D341Med (cell line): ENCODE data around the gene CIB4.
"Not testable (repeated sequence)": the region's sequence is repeated elsewhere in the genome, so short reads cannot be mapped to it uniquely, and the experiment has no call there.

Experiments
- DNase-seq: peaks from one replicate; pipeline ENCODE4 v3.0.0; 2012; ENCODE audit warnings: low spot score

CIB4 gene

DNA sequence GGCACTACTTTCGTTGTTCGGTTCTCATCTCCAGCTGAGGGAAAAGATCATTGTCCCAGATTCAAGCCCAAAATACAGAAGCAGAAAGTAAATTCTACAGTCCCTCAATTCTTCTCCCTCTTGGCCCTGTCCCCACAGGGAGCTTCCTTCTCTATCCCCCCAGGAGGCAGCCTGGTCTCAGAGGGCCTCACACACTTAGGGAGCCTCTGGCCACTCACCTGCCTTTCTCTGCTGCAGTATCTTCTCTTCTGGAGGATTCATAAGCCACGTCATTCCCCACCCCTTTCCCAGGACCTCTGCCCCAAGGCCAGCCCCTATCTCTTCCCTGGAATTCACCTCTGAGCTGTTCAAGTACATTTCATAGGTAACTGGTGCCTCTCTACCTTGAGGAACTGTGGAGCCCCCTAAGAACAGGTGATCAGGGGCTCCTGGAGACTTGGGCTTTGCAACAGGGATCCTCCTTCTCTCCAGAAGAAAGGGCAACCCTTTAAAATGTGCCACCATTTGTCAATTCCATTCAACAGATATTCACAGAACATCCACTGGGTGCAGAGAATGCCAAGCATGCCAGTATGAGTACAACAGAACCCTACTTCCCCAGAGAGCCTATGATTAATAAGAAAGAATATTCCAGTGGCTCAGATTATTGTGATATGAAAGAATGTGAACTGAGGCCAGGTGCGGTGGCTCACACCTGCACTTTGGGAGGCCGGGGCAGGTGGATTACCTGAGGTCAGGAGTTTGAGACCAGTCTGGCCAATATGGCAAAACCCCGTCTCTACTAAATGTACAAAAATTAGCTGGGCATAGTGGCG lies 72.9 kb downstream of the CIB4 start:
- no peak for DNase-seq

DNA sequence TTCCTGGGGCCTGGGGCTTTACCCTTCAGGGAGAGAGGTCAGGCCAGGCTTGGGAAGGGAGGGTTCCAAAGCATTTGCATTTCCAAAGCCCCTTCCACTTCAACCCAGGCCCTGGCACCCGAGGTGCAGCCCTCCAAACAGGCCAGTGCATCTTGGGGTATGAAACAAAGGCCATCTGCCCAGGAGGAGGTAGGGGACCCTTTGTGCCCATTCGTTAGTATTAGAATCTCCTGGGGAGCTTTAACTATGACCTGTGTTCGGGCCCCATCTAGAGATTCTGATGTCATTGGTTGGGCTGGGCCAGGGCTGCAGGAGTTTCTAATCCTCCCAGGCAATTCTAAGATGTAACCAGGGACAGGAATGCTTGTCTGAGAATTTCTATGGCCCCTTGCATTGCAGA lies 73.6 kb downstream of the CIB4 start:
- no peak for DNase-seq

DNA sequence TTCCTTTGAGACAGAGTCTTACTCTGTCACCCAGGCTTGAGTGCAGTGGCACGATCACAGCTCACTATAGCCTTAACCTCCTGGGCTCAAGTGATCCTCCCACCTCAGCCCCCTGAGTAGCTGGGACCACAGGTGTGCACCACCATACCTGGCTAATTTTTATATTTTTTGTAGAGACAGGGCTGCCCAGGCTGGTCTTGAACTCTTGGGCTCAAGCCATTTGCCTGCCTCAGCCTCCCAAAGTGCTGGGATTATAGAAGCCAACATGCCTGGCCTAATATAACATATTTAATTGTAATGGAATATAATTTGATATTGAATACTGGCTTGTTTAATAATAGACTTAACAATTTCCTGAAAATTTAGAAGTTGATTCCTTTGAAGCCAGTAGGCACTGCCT lies 74.4 kb downstream of the CIB4 start:
- DNase-seq, result not testable (repeated sequence)

DNA sequence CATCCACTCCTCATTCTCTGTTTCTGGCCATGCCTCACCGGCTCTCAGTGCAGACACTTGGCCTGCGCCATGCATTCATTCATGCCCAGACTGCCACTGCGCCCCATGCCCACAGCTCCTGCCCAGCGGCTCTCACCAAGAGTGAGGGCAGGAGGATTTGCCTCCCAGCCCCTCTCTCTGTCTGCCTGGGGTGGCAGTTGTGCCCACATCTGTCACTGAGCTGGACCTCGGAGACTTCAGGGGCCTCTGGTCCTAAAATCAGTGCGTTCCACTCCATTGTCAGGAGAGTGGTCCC lies 75.1 kb downstream of the CIB4 start:
- DNase-seq, result no peak

DNA sequence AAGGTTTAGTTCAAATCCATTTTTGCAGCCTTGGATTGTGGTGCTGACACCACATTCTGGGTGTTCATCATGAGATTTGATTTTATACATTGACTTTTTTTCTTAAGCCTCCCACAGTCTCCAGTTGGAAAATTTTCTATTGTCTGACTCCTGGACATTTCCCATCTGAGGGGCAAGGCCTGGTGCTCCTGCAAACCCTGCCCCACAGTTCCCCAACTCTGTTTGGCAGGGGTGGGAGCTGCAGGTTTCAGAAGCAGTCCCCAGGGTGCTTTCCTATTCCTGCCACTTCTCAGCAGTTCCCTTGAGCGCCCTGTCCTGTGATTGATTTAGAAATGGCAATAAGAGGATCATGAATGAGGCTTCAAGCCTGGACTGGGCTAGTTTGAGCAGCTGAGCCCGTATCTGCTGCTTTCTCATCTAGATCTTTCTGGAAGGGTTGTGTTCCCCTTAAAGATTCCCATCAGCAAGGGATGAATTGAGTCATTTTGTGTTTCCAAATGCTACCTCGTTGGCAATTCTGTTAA lies 77.0 kb downstream of the CIB4 start:
- no peak for DNase-seq

DNA sequence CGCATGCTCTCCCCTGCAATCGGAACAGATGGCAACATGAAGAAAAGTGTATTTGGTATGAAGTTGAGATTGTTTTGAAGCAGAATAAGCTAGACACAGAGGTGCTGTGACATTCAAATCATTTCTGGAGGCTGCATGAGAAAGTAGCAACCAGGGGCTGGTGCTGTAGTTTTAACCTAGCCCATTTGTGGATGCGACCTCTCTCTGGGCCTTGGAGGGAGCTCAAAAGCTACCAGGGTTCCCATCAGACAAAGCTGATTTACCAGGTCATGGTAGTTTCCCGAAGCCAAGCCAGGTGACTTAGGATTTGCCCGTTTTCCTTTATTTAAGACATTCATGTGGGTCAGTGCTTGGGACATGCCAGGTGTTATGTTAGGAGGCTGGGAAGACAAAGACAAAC lies 77.5 kb downstream of the CIB4 start:
- no peak for DNase-seq

DNA sequence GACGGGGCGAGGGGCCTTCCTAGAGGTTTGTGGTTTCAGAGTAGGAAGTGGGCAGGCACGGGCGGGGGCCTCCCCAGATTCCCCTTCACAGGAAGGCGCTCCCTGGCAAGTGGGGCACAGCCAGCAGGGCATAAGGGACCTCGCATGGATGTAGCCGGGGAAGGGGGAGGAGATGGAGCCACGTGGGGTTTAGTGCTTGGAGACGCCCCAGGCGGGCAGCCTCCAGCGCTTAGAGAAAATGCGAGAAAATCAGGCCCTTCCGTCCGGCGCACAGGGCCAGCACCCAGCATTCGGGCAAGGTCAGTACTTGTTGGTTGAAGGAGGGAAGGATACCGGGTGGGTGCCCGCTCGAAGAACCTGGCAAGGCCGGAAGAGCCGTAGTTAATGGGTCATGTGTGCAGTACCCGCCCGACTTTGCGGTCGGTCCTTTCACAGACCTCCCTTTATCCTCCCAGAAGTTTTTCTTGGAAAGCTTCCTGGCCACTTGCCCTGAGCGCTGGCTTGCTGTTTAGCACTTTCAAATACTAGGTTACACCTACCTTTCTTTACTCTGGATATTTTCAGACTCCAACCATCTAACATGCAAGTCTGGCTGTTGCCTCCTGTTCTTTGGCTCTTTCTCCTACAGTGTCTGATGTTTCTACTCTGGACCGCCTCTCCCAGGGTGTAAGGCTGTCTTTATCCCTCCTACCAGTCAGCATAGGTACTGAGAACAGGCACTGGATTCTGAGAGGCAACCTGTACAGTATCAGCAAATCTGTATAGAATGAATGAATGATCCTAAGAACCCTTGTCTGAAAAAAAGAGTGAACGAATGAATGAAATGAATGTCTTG lies 78.1 kb downstream of the CIB4 start:
- DNase-seq, result no peak

DNA sequence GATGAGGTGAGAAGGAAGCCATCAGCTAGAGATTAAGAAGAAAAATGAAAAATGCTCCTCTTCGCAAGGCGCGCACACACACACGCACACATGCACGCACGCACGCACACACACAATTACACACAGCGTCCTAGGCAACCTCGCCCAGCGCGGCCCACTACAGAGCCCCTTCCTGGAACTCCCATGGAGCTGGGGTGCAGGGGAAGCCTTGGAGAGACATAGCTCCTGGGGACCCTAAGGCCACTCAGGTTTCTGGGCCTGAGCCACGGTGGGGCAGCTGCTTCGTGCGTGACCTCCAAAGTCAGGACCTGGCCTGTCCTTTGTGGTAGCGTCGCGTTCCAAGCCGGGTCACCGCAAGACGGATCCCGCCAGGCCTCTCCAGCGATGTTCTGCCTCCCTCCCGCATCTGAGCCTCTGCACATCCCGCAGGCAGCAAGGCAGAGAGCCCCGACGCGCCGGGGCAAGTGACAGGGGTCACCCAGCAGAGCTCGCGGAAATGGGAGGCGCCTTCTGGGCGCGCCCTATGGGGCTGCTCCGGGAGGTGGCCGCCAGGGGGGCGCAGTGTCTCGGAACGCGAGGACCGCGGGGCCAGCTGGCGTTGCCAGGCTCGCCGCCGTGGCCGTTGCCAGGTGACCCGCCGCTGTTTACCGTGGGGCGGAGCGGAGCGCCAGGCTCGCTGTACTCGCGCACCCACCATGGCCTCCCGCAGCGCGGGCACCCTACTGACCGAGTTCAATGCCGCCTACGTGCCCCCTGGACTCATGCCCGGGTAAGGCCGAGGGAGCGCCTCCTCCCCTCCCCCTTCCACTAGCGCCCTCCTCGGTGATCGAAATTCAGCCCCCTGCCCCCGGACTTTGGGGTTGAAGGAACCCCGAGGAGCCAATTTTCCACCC lies 79.0 kb downstream of the CIB4 start:
- peak; percentile 81 for DNase-seq

DNA sequence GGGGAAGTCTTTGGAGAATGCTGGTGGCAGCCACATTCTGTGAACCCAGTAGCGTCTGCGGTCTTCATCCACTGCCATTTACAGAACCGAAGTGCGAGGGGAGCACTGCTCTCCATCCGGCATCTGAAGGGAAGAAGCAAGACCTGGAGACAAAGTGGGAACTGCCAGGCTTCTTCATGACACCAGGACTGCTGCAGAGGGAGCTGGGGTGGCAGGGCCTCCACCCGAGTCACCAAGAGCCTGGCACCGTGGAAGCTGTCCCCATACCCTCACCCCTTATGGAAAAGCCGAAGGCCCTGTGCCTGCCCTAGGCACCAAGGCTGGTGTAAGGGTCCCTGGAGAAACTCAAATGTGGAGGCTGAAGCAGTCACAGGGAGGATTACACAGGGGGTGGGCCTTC lies 79.8 kb downstream of the CIB4 start:
- DNase-seq, result no peak

DNA sequence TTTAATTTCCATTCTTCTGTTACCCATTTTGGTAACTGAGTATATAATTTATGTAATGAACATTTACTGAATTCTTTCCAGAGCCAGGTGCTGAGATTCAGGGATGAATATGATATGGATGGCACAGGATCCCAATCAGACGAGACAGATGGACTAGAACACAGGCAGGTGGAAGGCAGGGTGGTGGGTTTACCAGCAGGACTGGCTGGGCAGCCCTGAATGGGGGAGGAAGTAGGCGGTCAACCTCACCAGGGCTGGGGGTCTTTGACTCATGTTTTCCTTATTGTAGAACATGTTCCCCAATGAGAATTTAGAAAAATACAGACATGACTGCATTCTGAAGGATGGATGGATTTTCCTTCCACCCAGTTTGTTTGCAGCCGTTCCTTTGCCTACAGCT lies 80.3 kb downstream of the CIB4 start:
- no peak for DNase-seq

DNA sequence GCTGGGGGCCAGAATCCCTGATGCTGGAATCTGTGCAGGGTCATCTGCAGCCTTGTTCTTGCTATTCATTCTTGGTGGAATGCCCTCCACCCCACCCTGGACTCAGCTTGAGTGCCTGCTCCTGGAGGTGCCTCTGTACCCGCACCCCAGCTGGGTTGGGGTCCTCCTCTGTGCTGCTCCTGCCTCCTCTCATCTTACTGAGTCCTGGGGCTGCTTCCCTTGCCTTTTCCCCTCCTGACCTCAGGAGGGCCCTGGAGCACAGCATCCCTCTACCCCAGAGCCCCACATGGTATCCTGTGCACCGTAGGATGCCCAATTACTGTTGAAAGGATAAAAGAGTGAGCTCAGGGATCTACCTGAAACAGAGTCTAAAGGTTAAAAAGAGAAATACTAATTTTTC lies 81.6 kb downstream of the CIB4 start:
- no peak for DNase-seq

DNA sequence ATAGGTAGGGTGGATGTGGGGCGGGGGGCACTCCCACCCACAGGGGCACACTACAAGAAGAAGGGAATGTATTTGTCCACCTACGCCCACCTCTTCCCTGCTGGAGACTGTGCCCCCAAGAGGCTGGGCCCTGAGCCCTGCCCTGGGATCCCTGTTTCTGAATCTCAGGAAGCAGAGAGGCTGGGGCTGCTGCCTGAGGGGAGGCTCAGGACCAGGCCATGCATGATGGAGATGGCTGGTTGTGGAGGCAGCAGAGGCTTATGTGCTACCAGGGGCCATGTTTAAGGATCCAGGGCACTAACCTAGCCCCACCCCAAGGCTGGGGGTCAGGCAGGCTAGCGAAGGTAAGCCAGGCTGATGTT lies 82.1 kb downstream of the CIB4 start:
- no peak for DNase-seq

DNA sequence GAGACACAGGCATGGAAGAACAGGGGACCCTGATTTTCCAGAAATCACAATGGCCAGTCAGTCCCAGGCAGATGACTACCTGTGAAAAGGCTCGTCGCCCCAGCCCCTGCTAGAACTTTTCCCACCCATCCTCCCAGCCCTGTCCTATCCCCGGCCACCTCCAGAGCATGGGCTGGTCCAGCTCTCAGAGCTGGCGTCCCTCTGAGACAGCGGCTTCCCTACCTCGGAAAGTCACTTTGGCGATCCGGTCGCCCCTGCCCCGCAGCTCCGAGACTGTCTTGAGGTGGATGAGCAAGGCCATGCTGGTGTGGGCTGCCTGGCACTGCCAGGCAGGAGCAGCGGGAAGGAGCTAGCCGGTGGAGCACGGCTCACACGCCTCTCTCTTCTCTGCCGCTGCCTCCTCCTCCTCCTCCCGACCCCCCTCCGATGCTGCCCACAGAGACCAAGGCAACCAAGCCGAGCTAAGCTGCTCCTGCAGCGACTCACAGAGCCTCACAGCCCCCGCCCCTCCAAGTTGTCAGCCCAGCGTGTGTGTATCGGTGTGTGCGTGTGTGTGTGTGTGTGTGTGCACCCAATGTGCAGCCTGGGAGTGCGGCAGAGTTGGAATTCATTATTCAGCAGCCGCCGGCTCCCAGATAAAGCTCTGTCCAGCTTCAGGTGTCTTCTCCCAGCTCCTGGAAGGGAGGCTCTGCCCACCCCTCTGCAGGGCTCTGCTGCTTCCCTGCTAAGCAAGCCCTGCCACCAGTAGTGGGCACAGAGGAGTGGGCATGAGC lies 82.7 kb downstream of the CIB4 start:
- DNase-seq, result peak; percentile 50

DNA sequence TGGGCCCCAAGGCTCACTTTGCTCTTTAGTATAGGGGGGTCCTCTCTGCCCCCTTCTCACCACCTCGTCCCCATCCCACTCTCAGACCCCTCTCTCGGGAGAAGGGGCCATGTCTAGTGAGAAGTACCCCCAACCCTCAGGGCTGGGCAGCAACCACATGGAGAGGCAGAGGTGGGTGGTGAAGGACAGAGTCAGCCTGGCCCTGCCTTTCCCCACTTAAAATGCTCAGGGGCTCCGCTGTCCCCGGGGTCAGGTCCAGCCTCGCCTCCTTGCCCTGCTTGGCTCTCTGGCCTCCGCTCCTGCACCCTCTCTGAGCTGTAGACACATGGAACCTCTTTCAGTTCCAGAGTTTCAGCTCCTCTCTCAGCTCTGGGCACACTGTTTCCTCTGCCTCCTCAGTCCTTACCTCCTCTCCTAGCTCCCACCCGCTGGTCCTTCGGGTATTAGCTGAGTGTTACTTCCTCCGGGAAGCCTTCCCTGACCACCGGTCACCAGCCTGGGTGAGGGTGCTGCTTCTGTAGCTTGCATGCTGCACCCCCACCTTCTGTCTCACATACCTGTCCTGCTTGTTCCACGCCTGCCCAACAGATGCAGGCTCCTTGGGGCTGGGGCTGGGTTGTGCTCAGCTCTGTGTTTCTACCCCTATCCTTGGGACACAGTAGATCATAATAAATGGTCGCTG lies 83.8 kb downstream of the CIB4 start:
- no peak for DNase-seq

DNA sequence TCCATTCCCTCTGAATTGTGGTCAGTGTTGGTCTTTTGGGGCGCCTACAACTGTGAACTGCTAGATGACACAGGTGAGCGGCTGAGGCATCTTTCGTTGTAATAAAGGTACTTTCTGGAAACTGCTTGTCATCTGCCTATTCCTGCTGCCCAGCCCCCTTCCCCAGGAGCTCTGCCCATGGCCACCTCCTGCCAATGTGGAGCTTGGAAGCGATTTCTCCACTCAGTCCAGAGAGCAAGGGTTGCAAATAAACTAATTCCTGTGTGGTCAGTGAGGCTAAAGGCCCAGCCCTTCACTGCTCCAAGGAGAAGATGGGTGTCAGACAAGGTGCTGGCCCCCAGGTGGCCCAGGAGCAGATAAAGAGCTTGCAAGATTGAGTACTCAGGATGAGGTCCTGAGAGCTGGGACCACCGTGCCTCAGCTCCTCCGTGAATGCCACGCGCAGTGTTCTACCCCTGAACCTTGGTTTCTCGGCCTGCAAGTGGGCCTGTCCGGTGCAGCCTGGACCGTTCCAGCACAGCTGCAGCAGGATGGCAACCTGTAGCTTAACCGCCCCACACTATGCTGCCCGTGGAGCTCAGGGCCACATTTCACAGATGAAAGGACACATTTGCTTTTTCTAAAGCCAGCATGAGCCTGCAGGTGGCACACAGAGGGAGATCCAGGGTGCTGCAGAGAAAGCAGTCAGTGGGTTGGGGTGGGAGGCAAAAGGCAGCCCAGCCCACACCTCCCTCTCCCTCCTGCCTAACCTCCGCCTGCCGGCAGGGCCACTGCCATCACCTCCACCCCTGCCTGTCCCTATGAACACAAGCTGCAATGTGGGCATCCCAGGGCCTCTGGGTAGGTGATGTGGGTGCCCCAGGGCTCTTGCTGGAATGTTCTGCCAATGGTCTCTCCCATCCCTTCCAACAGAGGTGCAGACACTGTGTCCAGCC lies 84.6 kb downstream of the CIB4 start:
- DNase-seq, result no peak

DNA sequence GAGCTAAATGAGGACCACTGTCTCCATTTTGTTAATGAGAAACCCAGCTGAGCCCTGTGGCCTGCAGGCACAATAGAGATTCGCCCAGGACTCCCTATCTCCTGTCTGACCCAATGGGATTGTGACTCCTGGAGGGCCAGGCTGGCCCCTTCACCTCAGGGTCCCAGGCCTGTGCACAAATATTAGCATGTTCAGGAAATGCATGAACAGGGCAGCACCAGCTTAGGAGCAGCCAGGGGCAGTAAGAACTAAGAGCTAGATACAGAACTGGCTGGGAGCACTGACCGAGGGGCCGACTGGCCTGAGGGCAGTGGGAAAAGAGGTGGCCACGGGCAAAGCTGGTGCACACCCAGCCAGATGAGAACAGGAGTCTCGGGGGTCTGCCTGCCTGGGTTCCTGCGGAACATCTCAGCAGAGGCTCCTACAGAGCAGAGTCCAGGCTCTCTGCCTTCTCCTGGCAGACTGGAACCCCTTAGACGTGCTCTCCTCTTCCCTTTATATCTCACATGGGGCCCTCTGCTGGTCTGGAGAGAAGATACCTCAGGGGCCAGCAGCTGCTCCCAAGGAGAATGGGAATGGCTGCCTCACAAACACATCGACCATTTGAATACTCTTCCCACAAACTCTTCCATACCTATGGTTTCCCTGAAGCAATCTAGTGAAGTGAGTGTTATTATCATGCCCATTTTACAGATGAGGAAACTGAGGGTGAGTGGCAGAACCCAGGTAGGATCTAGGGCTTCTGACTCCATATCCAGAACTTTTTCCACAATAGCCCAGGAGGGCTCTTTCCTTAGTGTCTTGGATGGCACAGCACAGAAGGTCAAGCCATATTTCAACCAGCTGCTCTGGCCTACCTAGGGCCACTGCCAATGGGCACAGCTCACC lies 85.7 kb downstream of the CIB4 start:
- no peak for DNase-seq

DNA sequence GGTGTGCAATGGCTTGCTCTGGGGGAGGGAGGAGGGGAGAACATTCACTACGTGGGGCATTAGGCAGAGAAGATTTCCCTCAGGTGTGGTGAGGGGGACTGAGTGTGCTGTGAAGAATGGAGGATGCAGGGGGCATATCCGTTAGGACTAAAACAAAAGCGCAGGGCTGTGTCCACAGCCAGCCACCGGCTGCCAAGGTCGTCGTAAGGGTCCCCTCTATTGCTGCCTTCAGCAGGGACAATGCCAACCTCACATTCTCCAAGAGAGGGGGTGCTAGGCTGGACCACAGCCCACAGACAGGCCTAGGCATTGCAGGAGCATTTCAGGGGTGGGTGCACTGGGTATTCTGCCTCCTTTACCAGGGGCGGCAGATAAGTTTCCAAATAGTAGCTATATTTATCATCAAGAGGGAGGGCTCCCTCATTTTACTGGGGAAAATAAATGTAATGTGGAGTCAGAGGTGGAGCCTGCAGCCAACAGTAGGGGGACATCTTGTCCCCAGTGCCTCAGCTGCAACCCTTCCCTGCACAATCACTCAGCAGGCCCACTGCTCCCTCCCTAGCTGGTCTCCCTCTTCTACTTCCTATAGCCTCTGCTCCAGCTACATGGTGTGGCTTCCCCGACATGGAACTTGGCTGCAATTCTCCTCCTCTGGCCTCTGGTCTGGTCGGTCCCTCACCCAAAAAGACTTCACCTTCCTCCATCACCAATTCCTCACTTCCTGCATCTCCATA lies 88.4 kb downstream of the CIB4 start:
- no peak for DNase-seq
